Nephron progenitor cell (in vitro differentiated cells): ENCODE measurements around the gene MUSTN1.

Experiments used
- DNase-seq: peaks from one replicate; pipeline ENCODE4 v3.0.0; 2021
- H3K27ac Mint-ChIP-seq: 2 replicates; pipeline ENCODE4 v1.8.0; 2021; ENCODE audit warnings: mild to moderate bottlenecking, moderate library complexity, mixed read lengths
- H3K27me3 Mint-ChIP-seq: 2 replicates; pipeline ENCODE4 v1.8.0; 2021; ENCODE audit warnings: mild to moderate bottlenecking, low read depth, mixed read lengths; ENCODE audit not compliant: poor library complexity
- H3K36me3 Mint-ChIP-seq: 2 replicates; pipeline ENCODE4 v1.8.0; 2021; ENCODE audit warnings: low read depth, mixed read lengths
- H3K4me1 Mint-ChIP-seq: 2 replicates; pipeline ENCODE4 v1.8.0; 2021; ENCODE audit warnings: mixed read lengths
- H3K4me3 Mint-ChIP-seq: 2 replicates; pipeline ENCODE4 v1.8.0; 2021; ENCODE audit warnings: mild to moderate bottlenecking, moderate library complexity, mixed read lengths
- H3K9me3 Mint-ChIP-seq: 2 replicates; pipeline ENCODE4 v1.8.0; 2021; ENCODE audit warnings: mild to moderate bottlenecking, moderate library complexity, mixed read lengths
- CTCF ChIP-seq: fragments of 200-600 bp; sonication (generic); IDR thresholded peaks from 2 replicates; pipeline ENCODE4 v1.5.0; 2021; ENCODE audit warnings: antibody characterized with exemption

Gene MUSTN1

GRCh38 chr3:52838561-52839267 lies 3.9 kb upstream of the MUSTN1 start:
- no peak for DNase-seq
- Mint-ChIP-seq H3K27me3 (peaks cover 11% of the 10 kb centered on the region), H3K36me3 (peaks cover 5% of the 10 kb centered on the region), H3K4me1 (peaks cover 53% of the 10 kb centered on the region), H3K4me3 (no peak overlapping the region), H3K9me3 (no peaks in the 10 kb centered on the region), H3K27ac (no peak overlapping the region)
- no peak for TF ChIP-seq CTCF

GRCh38 chr3:52836986-52837385 lies 2.2 kb upstream of the MUSTN1 start:
- no peak overlapping the region for H3K4me3 Mint-ChIP-seq
- no peak for TF ChIP-seq CTCF
- H3K36me3 Mint-ChIP-seq, result peaks cover 4% of the 10 kb centered on the region
- no peaks in the 10 kb centered on the region for H3K9me3 Mint-ChIP-seq
- DNase-seq, result no peak
- H3K27me3 Mint-ChIP-seq, result peaks cover 11% of the 10 kb centered on the region
- H3K27ac Mint-ChIP-seq, result no peak overlapping the region
- H3K4me1 Mint-ChIP-seq, result peaks cover 52% of the 10 kb centered on the region

- no peak for TF ChIP-seq CTCF
- H3K9me3 Mint-ChIP-seq, result no peaks in the 10 kb centered on the region
- no peak overlapping the region for H3K27ac Mint-ChIP-seq
- H3K27me3 Mint-ChIP-seq, result peaks cover 11% of the 10 kb centered on the region
- H3K4me1 Mint-ChIP-seq, result peaks cover 48% of the 10 kb centered on the region
- H3K36me3 Mint-ChIP-seq, result no peaks in the 10 kb centered on the region
- DNase-seq, result no peak
- no peak overlapping the region for H3K4me3 Mint-ChIP-seq
Observed at GRCh38 chr3:52836471-52836845, 1.6 kb upstream of the MUSTN1 start.

GRCh38 chr3:52835766-52836470 lies 1.1 kb upstream of the MUSTN1 start:
- H3K4me3 Mint-ChIP-seq, result no peak overlapping the region
- H3K36me3 Mint-ChIP-seq, result no peaks in the 10 kb centered on the region
- peaks cover 54% of the 10 kb centered on the region for H3K4me1 Mint-ChIP-seq
- H3K9me3 Mint-ChIP-seq, result no peaks in the 10 kb centered on the region
- peaks cover 11% of the 10 kb centered on the region for H3K27me3 Mint-ChIP-seq
- H3K27ac Mint-ChIP-seq, result no peak overlapping the region
- DNase-seq, result no peak
- no peak for TF ChIP-seq CTCF

- no peaks in the 10 kb centered on the region for H3K9me3 Mint-ChIP-seq
- no peak overlapping the region for H3K27ac Mint-ChIP-seq
- H3K36me3 Mint-ChIP-seq, result no peaks in the 10 kb centered on the region
- no peak overlapping the region for H3K4me3 Mint-ChIP-seq
- no peak for TF ChIP-seq CTCF
- no peak for DNase-seq
- H3K27me3 Mint-ChIP-seq, result peaks cover 11% of the 10 kb centered on the region
- peaks cover 60% of the 10 kb centered on the region for H3K4me1 Mint-ChIP-seq
Observed at GRCh38 chr3:52833202-52833601, 1.6 kb downstream of the MUSTN1 start.
